Activated T-cell treated with anti-CD3 and anti-CD28 coated beads for 24 hours (primary cell): ENCODE data around the gene EFHD1.
A peak's percentile ranks its signal among the peaks of the same experiment; 100 is the strongest.
"Not testable (repeated sequence)": the region's sequence is repeated elsewhere in the genome, so short reads cannot be mapped to it uniquely, and the experiment has no call there.

Source experiments
- DNase-seq: peaks from one replicate; pipeline ENCODE4 v3.0.0-alpha.2; 2020; ENCODE audit warnings: low read depth

Gene EFHD1

DNA sequence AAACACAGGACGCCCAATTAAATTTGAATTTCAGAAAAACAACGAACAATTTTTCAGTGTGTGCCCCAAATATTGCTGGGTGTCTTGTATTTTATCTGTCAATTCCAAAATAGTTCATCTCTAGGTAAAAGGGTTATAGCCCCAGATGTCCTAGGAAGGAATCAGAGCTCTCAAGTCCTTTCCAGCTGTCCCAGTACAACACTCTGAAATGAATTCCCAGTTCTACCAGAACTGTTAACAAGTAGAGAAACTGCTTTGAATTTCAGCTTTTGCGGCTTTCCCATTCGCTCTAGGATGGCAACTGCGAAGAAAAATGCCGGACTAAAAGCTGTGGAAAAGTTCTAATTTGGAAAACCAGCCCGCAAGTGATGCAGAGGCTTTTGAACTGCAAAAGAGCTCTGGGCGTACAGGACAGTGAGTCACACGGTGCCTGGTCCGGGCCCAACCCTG is 63.2 kb downstream of the EFHD1 start:
- no peak for DNase-seq

DNA sequence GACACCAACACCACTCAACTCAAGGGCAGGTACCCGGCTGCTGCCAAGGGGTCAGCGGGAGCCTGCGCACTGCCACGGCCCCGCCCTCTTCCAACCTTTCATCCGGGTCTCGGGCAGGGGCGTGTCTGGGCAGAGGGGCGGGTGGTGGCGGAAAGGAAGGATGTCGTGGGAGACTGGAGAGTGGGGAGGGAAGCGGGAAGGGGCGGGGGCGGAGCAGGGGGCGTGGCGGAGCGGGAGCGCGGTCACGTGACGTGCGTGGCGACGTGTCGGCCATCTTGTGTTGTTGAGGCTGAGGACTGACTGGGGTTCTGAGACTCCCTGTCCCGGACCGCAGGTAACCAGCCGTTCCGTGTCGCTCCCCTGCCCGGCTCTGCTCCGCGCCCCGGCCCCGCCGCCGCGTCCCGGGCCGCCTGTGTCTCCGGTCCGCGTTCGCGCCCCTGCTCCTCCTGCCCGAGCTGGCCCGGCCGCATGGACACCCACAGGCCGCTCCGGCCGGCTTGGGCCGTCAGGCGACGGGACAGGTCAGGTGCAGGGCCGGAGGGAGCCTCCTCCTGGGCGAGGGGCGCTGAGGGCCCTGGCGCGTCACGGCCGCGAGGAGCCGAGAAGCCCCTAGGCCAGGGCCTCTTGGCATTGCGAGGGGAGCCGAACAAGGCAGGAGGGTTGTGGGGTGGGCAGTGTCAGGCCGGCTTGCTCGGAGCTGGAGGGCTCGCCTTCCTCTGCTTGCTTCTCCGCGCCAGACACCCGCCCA is 63.8 kb downstream of the EFHD1 start, which contains the start of gene GIGYF2:
Gene GIGYF2, plus strand, starts transcription at position 273 of the 748 bp plus-strand sequence. CDS start 37,867 bp downstream, outside the sequence.
- peak; percentile 94 for DNase-seq

GRCh38 chr2:232697807-232698110 is 64.4 kb downstream of the EFHD1 start:
- no peak for DNase-seq

DNA sequence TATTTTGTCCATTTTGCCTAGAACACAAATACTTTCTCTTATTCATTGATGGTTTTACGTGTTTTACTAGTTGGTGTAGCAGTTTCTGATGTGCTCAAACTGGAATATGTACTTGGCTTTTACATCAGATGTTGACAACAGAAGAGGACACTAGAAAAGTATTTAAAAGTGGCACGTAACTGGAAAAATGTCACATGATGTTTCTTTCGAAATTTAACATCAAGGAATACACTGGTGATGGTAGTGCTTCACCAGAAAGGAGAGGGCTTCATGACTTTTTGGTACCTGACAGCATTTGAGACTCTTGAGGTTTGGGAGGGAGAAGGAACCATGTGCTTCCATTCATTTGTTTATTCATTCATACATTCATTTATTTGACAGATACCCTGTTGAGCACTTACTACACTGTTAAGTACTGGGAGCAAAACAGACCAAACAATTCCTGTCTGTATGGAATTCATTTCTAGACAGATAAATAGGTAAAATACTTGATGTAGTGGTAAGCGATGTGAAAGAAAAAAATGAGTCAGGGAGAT is 65.2 kb downstream of the EFHD1 start:
- no peak for DNase-seq

DNA sequence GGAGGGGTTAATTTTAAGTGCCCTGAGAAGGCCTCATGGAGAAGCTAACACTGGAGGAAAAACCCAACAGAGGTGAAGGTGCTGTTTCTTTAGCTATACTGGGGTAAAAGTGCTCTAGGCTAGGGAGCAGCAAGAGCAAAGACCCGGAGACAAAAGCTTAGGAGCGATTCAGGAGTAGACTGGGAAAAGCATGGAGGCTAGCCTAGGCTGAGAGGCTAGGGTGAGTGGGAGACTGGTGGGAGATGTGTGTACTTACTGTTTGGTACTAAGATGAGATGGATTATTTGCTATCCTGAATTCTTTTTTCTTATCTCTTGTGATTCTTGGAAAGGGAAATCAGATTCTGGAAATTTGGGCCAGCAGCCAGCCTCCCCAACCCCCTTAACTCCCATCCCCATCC is 65.7 kb downstream of the EFHD1 start:
- no peak for DNase-seq

DNA sequence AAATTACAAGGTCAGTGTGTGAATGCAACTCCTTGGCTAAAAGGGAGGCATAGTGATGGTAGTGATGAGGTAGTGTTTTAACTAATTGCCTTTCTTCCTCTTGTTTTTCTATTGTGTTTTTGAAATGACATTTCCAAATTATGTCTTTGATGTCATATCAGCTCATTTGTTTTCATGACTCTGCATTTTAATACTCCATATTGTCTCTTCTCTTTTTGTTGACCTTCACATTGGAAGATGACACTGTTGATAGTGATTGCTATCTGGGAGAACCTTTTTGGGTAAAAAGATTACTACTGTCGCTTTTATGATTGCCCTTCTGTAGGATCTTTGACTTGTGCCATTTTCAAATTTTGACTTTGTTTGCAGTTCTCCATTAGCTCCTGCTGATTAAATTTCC is 66.8 kb downstream of the EFHD1 start:
- DNase-seq, result no peak

- DNase-seq, result no peak
These were observed 73.7 kb downstream of the EFHD1 start for GRCh38 chr2:232707076-232707475.

DNA sequence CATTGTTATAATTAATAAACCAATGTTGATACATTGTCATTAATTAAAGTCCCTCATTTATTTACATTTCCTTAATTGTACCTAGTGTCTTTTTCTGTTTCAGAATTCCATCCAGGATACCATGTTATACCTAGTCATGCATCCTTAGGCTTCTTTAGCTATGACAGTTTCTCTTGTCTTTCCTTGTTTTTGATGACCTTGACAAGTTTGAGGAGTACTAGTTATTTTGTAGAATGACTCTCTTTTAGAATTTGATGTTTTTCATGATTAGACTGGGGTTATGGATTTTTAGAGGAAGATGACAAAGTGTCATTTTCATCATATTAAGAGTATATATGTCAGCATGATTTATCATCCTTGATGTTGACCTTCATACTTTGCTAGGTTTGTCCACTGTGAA is 80.1 kb downstream of the EFHD1 start:
- DNase-seq, result no peak

DNA sequence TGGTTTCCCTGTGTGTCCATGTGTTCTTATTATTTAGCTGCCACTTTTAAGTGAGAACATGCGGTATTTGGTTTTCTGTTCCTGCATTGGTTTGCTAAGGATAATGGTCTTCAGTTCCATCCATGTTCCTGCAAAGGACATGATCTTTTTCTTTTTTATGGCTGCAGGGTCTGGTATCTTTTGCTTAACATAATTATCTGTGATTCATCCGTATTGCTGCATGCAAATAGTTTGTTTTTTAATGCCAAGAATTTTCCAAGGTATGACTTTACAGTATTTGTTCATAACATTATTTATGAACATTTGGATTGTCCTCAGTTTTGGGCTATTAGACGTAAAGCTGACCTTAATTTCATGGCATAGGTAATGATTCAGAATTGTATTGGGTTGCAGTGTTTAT is 81.6 kb downstream of the EFHD1 start:
- no peak for DNase-seq

DNA sequence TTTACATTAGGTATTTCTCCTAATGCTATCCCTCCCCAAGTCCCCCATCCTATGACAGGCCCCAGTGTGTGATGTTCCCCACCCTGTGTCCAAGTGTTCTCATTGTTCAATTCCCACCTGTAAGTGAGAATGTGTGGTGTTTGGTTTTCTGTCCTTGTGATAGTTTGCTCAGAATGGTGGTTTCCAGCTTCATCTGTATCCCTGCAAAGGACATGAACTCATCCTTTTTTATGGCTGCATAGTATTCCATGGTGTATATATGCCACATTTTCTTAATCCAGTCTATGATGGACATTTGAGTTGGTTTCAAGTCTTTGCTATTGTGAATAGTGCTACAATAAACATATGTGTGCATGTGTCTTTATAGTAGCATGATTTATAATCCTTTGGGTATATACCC is 86.7 kb downstream of the EFHD1 start:
- DNase-seq, result not testable (repeated sequence)

DNA sequence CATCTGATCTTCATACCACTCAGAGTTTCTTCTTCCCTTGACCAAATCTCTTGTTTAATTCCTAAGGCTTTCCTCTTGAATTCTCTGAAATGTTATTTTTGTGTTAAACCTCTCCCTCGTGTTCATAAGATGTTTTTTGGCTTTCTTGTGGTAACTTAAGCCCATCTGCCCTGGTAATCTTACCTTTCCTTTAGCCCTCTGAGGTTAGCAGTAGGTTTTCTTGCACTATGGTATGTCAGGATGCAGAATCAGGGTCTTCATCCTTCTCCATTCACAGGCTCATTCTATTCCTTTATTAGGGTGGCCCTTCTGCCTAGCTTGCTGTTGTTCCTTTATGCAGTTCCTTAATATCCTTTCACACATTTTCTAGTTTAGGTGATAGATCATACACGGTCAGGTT is 87.9 kb downstream of the EFHD1 start:
- DNase-seq, result no peak

GRCh38 chr2:232721882-232722281 is 88.5 kb downstream of the EFHD1 start:
- no peak for DNase-seq

GRCh38 chr2:232723027-232723426 is 89.6 kb downstream of the EFHD1 start:
- DNase-seq, result no peak

GRCh38 chr2:232728785-232729184 is 95.4 kb downstream of the EFHD1 start:
- DNase-seq, result no peak

GRCh38 chr2:232731470-232731869 is 98.1 kb downstream of the EFHD1 start:
- no peak for DNase-seq
